Type B pancreatic cell (in vitro differentiated cells): ENCODE measurements around the gene KRT6A. TPM values are rescaled to one million over a fixed set of nuclear protein-coding genes. Genes with fewer than 3 reads are reported as not detected.

ENCODE experiments used
- DNase-seq: peaks from one replicate; pipeline ENCODE4 v3.0.0; 2021; ENCODE audit warnings: mixed read lengths; ENCODE audit not compliant: unreplicated experiment; ENCODE audit errors: extremely low spot score
- H3K27ac Mint-ChIP-seq: 2 replicates; pipeline ENCODE4 v1.8.0; 2021; ENCODE audit warnings: mild to moderate bottlenecking, mixed read lengths
- H3K27me3 Mint-ChIP-seq: 2 replicates; pipeline ENCODE4 v1.8.0; 2021; ENCODE audit warnings: mixed read lengths
- H3K36me3 Mint-ChIP-seq: 2 replicates; pipeline ENCODE4 v1.8.0; 2021; ENCODE audit warnings: mixed read lengths
- H3K4me1 Mint-ChIP-seq: one replicate; pipeline ENCODE4 v1.8.0; 2021; ENCODE audit warnings: mixed read lengths; ENCODE audit not compliant: unreplicated experiment
- H3K4me3 Mint-ChIP-seq: 2 replicates; pipeline ENCODE4 v1.8.0; 2021; ENCODE audit warnings: mild to moderate bottlenecking, mixed read lengths
- H3K9me3 Mint-ChIP-seq: 2 replicates; pipeline ENCODE4 v1.8.0; 2021; ENCODE audit warnings: mixed read lengths
- CTCF ChIP-seq: fragments of 200-600 bp; sonication (generic); conservative IDR thresholded peaks from 2 replicates; pipeline ENCODE4 v1.5.0; 2021; ENCODE audit warnings: antibody characterized with exemption, mild to moderate bottlenecking
- total RNA-seq: library from RNA; stranded (reverse); gene quantifications from 2 replicates; pipeline ENCODE4 v1.2.1, GENCODE V29; 2021; ENCODE audit warnings: low replicate concordance

KRT6A gene
- total RNA-seq, 1 donor from 2014 or later, result 9.9 TPM

GRCh38 chr12:52486166-52487105, 6.6 kb downstream of the KRT6A start:
- no peak for TF ChIP-seq CTCF
- peaks cover 56% of the 10 kb centered on the region for H3K27me3 Mint-ChIP-seq
- no peak for DNase-seq
- H3K36me3 Mint-ChIP-seq, result no peaks in the 10 kb centered on the region
- no peak overlapping the region for H3K4me3 Mint-ChIP-seq
- no peaks in the 10 kb centered on the region for H3K9me3 Mint-ChIP-seq
- H3K4me1 Mint-ChIP-seq, result no peaks in the 10 kb centered on the region
- H3K27ac Mint-ChIP-seq, result no peak overlapping the region

GRCh38 chr12:52480073-52480472, 13.0 kb downstream of the KRT6A start:
- DNase-seq, result no peak
- Mint-ChIP-seq H3K27me3 (peaks cover 36% of the 10 kb centered on the region), H3K9me3 (no peaks in the 10 kb centered on the region), H3K4me1 (no peaks in the 10 kb centered on the region), H3K27ac (no peak overlapping the region), H3K36me3 (no peaks in the 10 kb centered on the region), H3K4me3 (no peak overlapping the region)
- TF ChIP-seq CTCF, result no peak

- TF ChIP-seq CTCF, result no peak
- no peak overlapping the region for H3K27ac Mint-ChIP-seq
- peaks cover 26% of the 10 kb centered on the region for H3K27me3 Mint-ChIP-seq
Observed at GRCh38 chr12:52477651-52478050, 15.4 kb downstream of the KRT6A start.

GRCh38 chr12:52474212-52474611, 18.8 kb downstream of the KRT6A start:
- TF ChIP-seq CTCF, result no peak
- no peak for DNase-seq
- Mint-ChIP-seq H3K9me3 (no peaks in the 10 kb centered on the region), H3K27ac (no peak overlapping the region), H3K4me3 (no peak overlapping the region), H3K4me1 (no peaks in the 10 kb centered on the region), H3K27me3 (peaks cover 35% of the 10 kb centered on the region), H3K36me3 (no peaks in the 10 kb centered on the region)

More at GRCh38 chr12:52477651-52478050, 15.4 kb downstream of the KRT6A start:
- H3K9me3 Mint-ChIP-seq, result no peaks in the 10 kb centered on the region
- H3K36me3 Mint-ChIP-seq, result no peaks in the 10 kb centered on the region
- DNase-seq, result no peak
- H3K4me1 Mint-ChIP-seq, result no peaks in the 10 kb centered on the region
- no peak overlapping the region for H3K4me3 Mint-ChIP-seq

GRCh38 chr12:52473768-52474167, 19.3 kb downstream of the KRT6A start, which contains the start of gene KRT6C:
TSS of gene KRT6C (minus strand) at chr12:52473805. CDS start at chr12:52473737, 68 bp downstream.
- Mint-ChIP-seq H3K4me1 (no peaks in the 10 kb centered on the region), H3K27me3 (peaks cover 35% of the 10 kb centered on the region), H3K4me3 (no peak within 1 kb of the TSS), H3K27ac (no peak within 1 kb of the TSS), H3K36me3 (no peaks in the 10 kb centered on the region), H3K9me3 (no peaks in the 10 kb centered on the region)
- no peak for DNase-seq
- TF ChIP-seq CTCF, result no peak
